Peyer's patch (tissue), 4 donors: ENCODE results near the gene MACO1.

Experiments
- POLR2A ChIP-seq, 2 donors: fragments of 450-650 bp; IDR thresholded peaks; one replicate each; pipeline ENCODE4 v1.5.1; 2017; ENCODE audit warnings: antibody characterized with exemption in 2 of 2, mild to moderate bottlenecking in 2 of 2, moderate library complexity in 2 of 2
- TF ChIP-seq, protein P1 (sequence below), 6 experiments: fragments of 450-650 bp in 4 of 6; fragments of 200-600 bp in 2 of 6; sonication (generic) in 1 of 6; IDR thresholded peaks; one replicate each; pipeline ENCODE4 v1.5.1; 2017 to 2019; ENCODE audit warnings: antibody characterized with exemption in 6 of 6, mild to moderate bottlenecking in 3 of 6, moderate library complexity in 1 of 6

DNA sequence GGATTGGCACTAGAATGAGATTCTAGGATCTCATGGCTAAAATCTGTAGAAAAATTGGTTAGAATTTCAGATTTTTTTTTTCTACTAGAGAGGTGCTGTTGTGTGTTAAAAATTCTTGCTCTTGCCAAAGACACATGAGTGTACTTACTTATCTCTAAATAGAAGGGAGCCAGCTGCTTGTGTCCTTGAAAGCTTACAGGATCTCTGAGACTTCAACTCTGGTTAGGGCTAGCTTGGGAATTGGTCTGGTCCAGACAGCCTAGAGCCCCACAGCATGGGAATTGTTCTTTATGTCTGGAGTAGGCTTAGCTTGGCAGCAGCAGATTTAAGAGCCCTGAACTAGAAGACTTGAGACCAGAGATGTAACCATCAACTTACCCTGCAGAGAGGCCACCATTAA lies 37.3 kb downstream of the MACO1 start:
- TF ChIP-seq, protein P1, sequence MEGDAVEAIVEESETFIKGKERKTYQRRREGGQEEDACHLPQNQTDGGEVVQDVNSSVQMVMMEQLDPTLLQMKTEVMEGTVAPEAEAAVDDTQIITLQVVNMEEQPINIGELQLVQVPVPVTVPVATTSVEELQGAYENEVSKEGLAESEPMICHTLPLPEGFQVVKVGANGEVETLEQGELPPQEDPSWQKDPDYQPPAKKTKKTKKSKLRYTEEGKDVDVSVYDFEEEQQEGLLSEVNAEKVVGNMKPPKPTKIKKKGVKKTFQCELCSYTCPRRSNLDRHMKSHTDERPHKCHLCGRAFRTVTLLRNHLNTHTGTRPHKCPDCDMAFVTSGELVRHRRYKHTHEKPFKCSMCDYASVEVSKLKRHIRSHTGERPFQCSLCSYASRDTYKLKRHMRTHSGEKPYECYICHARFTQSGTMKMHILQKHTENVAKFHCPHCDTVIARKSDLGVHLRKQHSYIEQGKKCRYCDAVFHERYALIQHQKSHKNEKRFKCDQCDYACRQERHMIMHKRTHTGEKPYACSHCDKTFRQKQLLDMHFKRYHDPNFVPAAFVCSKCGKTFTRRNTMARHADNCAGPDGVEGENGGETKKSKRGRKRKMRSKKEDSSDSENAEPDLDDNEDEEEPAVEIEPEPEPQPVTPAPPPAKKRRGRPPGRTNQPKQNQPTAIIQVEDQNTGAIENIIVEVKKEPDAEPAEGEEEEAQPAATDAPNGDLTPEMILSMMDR (IDR thresholded peaks at IDR 0.05): no peak
- TF ChIP-seq POLR2A (IDR thresholded peaks at IDR 0.05): no peak
